ENCODE measurements around the gene PPCDC.

The PPCDC gene

DNA sequence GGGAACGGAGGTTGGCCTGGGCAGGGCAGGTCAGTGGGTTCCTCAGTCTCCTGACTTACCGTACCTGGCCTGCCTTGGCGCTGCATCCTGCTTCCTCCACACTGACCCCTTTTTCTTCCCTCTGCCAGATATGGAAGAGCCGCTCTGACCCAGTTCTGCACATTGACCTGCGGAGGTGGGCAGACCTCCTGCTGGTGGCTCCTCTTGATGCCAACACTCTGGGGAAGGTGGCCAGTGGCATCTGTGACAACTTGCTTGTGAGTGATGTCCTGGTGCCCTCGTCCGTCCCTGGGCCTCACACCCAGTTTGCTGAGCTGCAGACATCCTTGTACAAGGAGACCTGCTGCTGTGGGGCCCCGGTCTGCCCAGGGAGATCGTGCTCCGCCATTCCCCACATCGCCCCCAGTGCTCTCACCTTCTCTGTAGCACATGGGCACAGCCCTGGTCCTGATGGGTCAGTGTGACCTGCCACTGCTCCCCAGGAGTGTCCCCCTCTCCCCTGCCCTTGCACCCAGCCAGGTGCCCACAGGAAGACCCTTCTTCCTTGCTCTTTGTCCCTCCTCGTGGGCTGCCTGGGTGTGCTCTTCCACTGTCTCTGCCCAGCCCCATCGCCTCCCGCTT, 21.0 kb downstream of the PPCDC start:
- Histone ChIP-seq H3K4me1 (ENCODE audit: control insufficient read depth, insufficient read depth, low read length) (no peaks in the 10 kb centered on the region), H3K27ac (ENCODE audit: low read depth, low read length) (no peak overlapping the region), H3K27me3 (ENCODE audit: control insufficient read depth, insufficient read depth, low read length) (no peaks in the 10 kb centered on the region), H3K36me3 (ENCODE audit: control insufficient read depth, insufficient read depth, low read length) (peaks cover 24% of the 10 kb centered on the region; the same call in 1 of the 2 replicates), H3K4me3 (ENCODE audit: low read depth, low read length) (no peak overlapping the region), H3K9ac (ENCODE audit: low read depth, low read length) (no peak overlapping the region), H3K9me3 (ENCODE audit: control insufficient read depth, insufficient read depth, low read length) (no peaks in the 10 kb centered on the region)

DNA sequence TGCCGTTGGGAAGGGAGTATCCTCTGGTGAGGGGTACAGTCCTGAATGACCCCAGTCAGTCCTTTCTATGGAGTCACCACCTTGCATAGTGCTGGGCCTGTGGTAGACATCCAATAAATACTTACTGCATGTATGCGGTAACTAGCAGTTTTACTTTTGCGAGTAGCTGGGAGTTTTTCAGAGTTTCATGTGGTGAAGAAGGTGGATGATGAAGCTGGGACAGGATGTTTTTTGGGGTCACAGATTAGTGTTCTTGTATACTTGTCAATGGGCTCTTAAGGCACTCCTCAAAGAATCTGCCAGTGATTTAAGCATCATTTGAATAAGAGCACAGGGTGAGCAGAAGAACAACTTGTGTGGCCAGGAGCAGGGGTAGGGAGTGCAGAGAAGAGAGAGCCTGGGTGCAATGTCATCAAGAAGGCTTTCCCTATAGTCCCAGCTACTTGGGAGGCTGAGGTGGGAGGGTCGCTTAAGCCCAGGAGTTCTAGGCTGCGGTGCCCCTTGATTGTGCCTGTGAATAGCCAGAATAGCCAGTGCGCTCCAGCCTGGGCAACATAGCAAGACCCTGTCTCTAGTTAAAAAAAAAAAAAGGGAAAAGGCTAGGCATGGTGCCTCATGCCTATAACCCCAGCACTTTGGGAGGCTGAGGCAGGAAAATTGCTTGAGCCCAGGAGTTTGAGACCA, 22.1 kb downstream of the PPCDC start:
- no peak overlapping the region for H3K4me3 ChIP-seq (ENCODE audit: low read depth, low read length)
- H3K36me3 ChIP-seq (ENCODE audit: control insufficient read depth, insufficient read depth, low read length): peaks cover 26% of the 10 kb centered on the region; the same call in 1 of the 2 replicates
- no peak overlapping the region for H3K9ac ChIP-seq (ENCODE audit: low read depth, low read length)
- no peaks in the 10 kb centered on the region for H3K9me3 ChIP-seq (ENCODE audit: control insufficient read depth, insufficient read depth, low read length)
- no peaks in the 10 kb centered on the region for H3K27me3 ChIP-seq (ENCODE audit: control insufficient read depth, insufficient read depth, low read length)
- no peaks in the 10 kb centered on the region for H3K4me1 ChIP-seq (ENCODE audit: control insufficient read depth, insufficient read depth, low read length)
- no peak overlapping the region for H3K27ac ChIP-seq (ENCODE audit: low read depth, low read length)

- no peak overlapping the region for H3K9ac ChIP-seq (ENCODE audit: low read depth, low read length)
- H3K9me3 ChIP-seq (ENCODE audit: control insufficient read depth, insufficient read depth, low read length): no peaks in the 10 kb centered on the region
- no peak overlapping the region for H3K4me3 ChIP-seq (ENCODE audit: low read depth, low read length)
- H3K27ac ChIP-seq (ENCODE audit: low read depth, low read length): no peak overlapping the region
- H3K4me1 ChIP-seq (ENCODE audit: control insufficient read depth, insufficient read depth, low read length): no peaks in the 10 kb centered on the region
- H3K36me3 ChIP-seq (ENCODE audit: control insufficient read depth, insufficient read depth, low read length): peaks cover 24% of the 10 kb centered on the region; the same call in 1 of the 2 replicates
- H3K27me3 ChIP-seq (ENCODE audit: control insufficient read depth, insufficient read depth, low read length): no peaks in the 10 kb centered on the region
These were observed 25.0 kb downstream of the PPCDC start for GRCh38 chr15:75048394-75048793.

- no peaks in the 10 kb centered on the region for H3K4me1 ChIP-seq (ENCODE audit: control insufficient read depth, insufficient read depth, low read length)
- peaks cover 22% of the 10 kb centered on the region; the same call in 1 of the 2 replicates for H3K36me3 ChIP-seq (ENCODE audit: control insufficient read depth, insufficient read depth, low read length)
- no peak overlapping the region for H3K27ac ChIP-seq (ENCODE audit: low read depth, low read length)
- no peaks in the 10 kb centered on the region for H3K9me3 ChIP-seq (ENCODE audit: control insufficient read depth, insufficient read depth, low read length)
- no peaks in the 10 kb centered on the region for H3K27me3 ChIP-seq (ENCODE audit: control insufficient read depth, insufficient read depth, low read length)
- H3K9ac ChIP-seq (ENCODE audit: low read depth, low read length): no peak overlapping the region
- H3K4me3 ChIP-seq (ENCODE audit: low read depth, low read length): no peak overlapping the region
These were observed 26.0 kb downstream of the PPCDC start for GRCh38 chr15:75049392-75049791.

DNA sequence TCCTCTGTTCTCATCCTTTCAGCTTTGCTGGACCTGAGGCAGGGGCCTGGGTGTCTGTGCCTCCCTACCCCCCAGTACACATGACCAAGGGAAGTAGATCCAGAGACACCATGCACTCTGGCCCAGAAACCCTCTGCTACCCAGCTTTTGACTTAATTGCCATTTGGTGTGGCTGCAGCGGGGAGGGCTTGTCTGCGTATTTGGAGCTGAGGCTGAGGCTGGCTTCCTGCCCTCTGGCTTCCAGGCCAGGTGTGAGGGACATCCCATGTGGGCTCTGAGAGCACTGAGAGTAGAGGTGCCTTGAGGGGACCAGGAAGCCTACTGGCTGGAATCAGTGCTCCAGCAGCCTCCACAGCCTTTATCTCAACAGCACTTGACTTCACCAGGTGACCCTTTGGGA, 26.9 kb downstream of the PPCDC start:
- no peak overlapping the region for H3K27ac ChIP-seq (ENCODE audit: low read depth, low read length)
- H3K9ac ChIP-seq (ENCODE audit: low read depth, low read length): no peak overlapping the region
- H3K4me3 ChIP-seq (ENCODE audit: low read depth, low read length): no peak overlapping the region
- no peaks in the 10 kb centered on the region for H3K4me1 ChIP-seq (ENCODE audit: control insufficient read depth, insufficient read depth, low read length)
- no peaks in the 10 kb centered on the region for H3K27me3 ChIP-seq (ENCODE audit: control insufficient read depth, insufficient read depth, low read length)
- H3K36me3 ChIP-seq (ENCODE audit: control insufficient read depth, insufficient read depth, low read length): peaks cover 14% of the 10 kb centered on the region; the same call in 1 of the 2 replicates
- H3K9me3 ChIP-seq (ENCODE audit: control insufficient read depth, insufficient read depth, low read length): no peaks in the 10 kb centered on the region

- no peak overlapping the region for H3K27ac ChIP-seq (ENCODE audit: low read depth, low read length)
- H3K9ac ChIP-seq (ENCODE audit: low read depth, low read length): no peak overlapping the region
- H3K36me3 ChIP-seq (ENCODE audit: control insufficient read depth, insufficient read depth, low read length): peaks cover 12% of the 10 kb centered on the region; the same call in 1 of the 2 replicates
- no peak overlapping the region for H3K4me3 ChIP-seq (ENCODE audit: low read depth, low read length)
- H3K27me3 ChIP-seq (ENCODE audit: control insufficient read depth, insufficient read depth, low read length): no peaks in the 10 kb centered on the region
- H3K4me1 ChIP-seq (ENCODE audit: control insufficient read depth, insufficient read depth, low read length): no peaks in the 10 kb centered on the region
- no peaks in the 10 kb centered on the region for H3K9me3 ChIP-seq (ENCODE audit: control insufficient read depth, insufficient read depth, low read length)
These were observed 27.8 kb downstream of the PPCDC start for GRCh38 chr15:75051191-75051608.

DNA sequence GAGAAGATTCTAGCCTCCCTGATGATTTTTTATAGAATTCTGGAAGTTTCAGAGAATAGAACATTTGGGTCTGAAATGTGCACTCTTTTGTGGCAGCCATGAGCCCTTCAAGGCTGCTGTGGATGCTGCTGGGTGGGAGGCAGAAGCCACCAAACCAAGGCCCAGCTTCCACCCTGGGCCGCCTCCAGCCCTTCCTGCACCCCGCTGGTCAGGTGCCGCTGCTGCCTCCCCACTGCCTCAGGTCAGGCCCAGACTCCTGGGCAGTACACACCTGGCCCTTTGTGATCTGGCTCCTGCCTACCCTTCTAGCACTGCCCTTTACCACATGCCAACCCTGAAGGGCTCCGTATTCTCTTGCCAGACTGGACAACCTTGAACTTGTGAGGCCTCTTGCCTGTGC, 28.3 kb downstream of the PPCDC start:
- Histone ChIP-seq H3K27me3 (ENCODE audit: control insufficient read depth, insufficient read depth, low read length) (no peaks in the 10 kb centered on the region), H3K36me3 (ENCODE audit: control insufficient read depth, insufficient read depth, low read length) (peaks cover 12% of the 10 kb centered on the region; the same call in 1 of the 2 replicates), H3K4me1 (ENCODE audit: control insufficient read depth, insufficient read depth, low read length) (no peaks in the 10 kb centered on the region), H3K4me3 (ENCODE audit: low read depth, low read length) (no peak overlapping the region), H3K9ac (ENCODE audit: low read depth, low read length) (no peak overlapping the region), H3K27ac (ENCODE audit: low read depth, low read length) (no peak overlapping the region), H3K9me3 (ENCODE audit: control insufficient read depth, insufficient read depth, low read length) (no peaks in the 10 kb centered on the region)

GRCh38 chr15:75052972-75053747, 29.8 kb downstream of the PPCDC start:
- Histone ChIP-seq H3K27ac (ENCODE audit: low read depth, low read length) (no peak overlapping the region), H3K4me3 (ENCODE audit: low read depth, low read length) (no peak overlapping the region), H3K9me3 (ENCODE audit: control insufficient read depth, insufficient read depth, low read length) (no peaks in the 10 kb centered on the region), H3K27me3 (ENCODE audit: control insufficient read depth, insufficient read depth, low read length) (no peaks in the 10 kb centered on the region), H3K36me3 (ENCODE audit: control insufficient read depth, insufficient read depth, low read length) (peaks cover 12% of the 10 kb centered on the region; the same call in 1 of the 2 replicates), H3K9ac (ENCODE audit: low read depth, low read length) (no peak overlapping the region), H3K4me1 (ENCODE audit: control insufficient read depth, insufficient read depth, low read length) (no peaks in the 10 kb centered on the region)

DNA sequence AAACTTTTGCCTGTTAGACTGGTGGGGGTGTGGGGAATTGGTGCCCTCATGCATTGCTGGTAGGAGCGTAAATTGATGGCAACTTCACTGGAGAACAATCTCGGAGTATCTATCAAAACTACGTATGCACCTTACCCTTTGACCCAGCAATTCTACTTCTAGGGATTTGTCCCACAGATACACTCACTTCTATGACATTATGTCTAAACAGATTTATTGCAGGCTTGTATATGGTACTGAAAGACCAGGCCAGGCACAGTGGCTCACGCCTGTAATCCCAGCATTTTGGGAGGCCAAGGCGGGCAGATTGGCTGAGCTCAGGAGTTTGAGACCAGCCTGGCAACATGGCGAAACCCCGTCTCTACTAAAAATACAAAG, 30.3 kb downstream of the PPCDC start:
- Histone ChIP-seq H3K27me3 (ENCODE audit: control insufficient read depth, insufficient read depth, low read length) (no peaks in the 10 kb centered on the region), H3K4me1 (ENCODE audit: control insufficient read depth, insufficient read depth, low read length) (no peaks in the 10 kb centered on the region), H3K9ac (ENCODE audit: low read depth, low read length) (no peak overlapping the region), H3K9me3 (ENCODE audit: control insufficient read depth, insufficient read depth, low read length) (no peaks in the 10 kb centered on the region), H3K4me3 (ENCODE audit: low read depth, low read length) (no peak overlapping the region), H3K36me3 (ENCODE audit: control insufficient read depth, insufficient read depth, low read length) (peaks cover 9% of the 10 kb centered on the region; the same call in 1 of the 2 replicates), H3K27ac (ENCODE audit: low read depth, low read length) (no peak overlapping the region)

DNA sequence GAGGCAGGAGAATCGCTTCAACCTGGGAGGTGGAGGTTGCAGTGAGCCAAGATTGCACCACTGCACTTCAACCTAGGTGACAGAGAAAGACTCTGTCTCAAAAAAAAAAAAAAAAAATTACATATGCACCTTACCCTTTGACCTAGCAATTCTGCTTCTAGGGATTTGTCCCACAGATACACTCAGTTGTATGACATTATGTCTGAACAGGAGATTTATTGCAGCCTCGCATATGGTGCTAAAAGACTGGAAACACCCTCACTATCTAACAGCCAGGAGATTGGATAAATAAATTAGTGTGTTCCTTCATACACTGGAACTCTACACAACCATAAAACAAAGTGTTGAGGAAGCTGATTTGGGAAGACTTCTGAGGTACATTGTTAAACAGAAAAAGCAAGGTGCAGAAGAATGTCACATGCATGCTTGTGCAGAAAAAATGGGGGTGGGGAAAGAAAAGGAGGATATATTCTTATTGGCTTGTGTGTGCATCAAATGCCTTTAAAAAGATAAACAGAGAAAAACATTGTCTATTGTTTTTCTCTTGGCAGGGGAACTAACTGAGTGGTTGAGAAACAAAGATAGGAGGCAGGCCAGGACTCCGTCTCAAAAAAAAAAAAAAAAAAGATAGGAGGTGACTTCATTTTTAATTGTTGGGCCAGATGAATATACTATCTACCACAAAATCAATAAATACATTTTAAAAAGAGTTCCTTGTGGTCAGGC, 30.9 kb downstream of the PPCDC start:
- Histone ChIP-seq H3K9me3 (ENCODE audit: control insufficient read depth, insufficient read depth, low read length) (no peaks in the 10 kb centered on the region), H3K36me3 (ENCODE audit: control insufficient read depth, insufficient read depth, low read length) (peaks cover 3% of the 10 kb centered on the region; the same call in 1 of the 2 replicates), H3K27me3 (ENCODE audit: control insufficient read depth, insufficient read depth, low read length) (no peaks in the 10 kb centered on the region), H3K9ac (ENCODE audit: low read depth, low read length) (no peak overlapping the region), H3K4me3 (ENCODE audit: low read depth, low read length) (no peak overlapping the region), H3K4me1 (ENCODE audit: control insufficient read depth, insufficient read depth, low read length) (no peaks in the 10 kb centered on the region), H3K27ac (ENCODE audit: low read depth, low read length) (no peak overlapping the region)

All from HUES48 (cell line).